NCI-H146 (cell line): ENCODE measurements around the gene PLGLB1.
"Not testable (repeated sequence)": the region's sequence is repeated elsewhere in the genome, so short reads cannot be mapped to it uniquely, and the experiment has no call there.

ENCODE experiments used
- DNase-seq: peaks from one replicate; lab custom pipeline; 2025; lab: John Stamatoyannopoulos, UW

PLGLB1 gene

DNA sequence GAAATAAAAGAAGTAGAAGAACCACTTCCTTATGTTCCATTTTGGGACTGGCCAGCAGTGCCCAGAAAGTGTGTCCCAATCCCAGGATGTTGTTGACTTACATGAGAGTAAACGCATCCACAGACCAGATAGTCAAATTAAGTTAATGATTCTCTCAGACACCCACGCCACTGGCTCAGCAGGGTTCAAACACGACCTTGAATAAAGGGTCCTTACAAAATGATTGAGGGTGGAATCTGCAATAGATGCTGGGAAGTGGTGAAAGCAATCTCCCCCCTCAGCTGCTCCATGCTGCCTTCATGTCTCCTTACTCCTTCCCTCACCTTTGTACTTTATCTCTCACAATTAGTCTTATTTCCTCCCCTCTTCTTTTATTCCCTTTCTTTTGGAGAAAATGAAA is at the start of gene PLGLB1:
TSS of gene PLGLB1 (minus strand) at position 101 of the 400 bp plus-strand sequence. CDS start at position 40, 61 bp downstream.
- DNase-seq = not testable (repeated sequence)

DNA sequence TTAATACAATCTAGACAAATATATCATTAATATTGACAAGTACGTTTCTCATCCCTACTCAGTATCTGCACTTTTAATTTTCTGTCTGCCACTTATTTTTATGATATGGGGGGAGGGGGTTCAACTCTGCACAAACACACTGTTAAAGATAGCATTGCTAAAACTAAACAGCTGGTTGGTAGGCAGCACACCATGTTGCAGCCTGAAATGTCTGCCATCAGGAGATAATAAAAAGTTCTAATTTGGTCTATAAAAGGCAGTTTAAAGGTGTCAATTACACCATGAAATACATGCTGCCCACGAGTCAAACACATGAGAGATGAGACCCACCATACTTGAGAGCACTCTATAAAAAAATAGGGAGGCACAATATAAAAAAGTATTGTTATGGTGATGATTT is 42.7 kb upstream of the PLGLB1 start:
- not testable (repeated sequence) for DNase-seq

DNA sequence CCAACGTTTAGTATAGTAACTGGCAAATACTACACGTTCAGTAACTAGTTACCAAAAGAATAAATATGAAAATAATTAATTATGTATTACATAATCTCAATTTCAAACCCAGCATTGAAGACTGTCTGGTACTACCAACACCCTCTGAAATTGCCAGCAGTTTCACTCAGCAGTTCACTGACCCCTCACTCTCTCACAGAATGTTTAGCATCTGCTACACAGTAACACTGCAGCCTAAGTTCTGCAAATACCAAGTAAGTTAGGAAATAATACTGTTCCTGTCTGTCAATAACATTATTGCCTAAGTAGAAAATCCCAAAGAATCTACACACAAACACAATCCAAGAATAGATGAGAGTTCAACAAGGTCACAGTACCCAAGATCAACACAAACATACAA is 41.8 kb upstream of the PLGLB1 start:
- DNase-seq = not testable (repeated sequence)

DNA sequence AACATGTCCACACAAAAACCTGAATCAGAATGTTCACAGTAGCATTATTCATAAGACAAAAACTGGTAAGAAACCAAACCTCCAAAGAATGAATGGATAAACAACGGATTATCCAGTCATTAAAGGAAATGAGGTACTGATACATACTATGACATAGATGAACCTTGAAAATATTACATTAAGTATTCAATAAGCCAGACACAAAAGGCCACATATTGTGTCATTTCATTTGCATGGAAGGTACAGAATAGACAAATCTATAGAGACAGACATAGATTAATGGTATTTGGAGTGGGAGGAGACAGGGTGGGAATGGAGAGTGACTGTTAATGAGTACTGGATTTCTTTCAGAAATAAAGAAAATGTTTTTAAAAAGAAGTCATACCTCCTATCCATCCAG is 39.9 kb upstream of the PLGLB1 start:
- DNase-seq = not testable (repeated sequence)

DNA sequence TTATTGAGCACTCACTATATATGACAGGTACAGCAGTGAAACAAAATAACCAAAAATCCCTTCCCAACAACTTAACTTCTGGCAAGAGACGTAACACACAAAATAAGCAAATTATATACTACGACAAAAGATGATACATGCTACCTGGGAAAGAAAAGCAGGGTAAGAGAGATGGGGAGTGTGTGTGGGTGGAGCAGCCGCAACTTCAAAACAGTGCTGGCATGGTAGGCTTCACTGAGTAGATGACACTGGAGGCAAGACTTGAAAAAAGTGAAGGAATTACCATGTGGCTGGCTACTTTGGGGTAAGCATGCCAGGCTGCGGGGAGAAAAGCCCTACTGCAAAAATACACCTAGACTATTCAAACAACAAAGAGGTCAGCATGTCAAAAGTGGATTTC is 36.0 kb upstream of the PLGLB1 start:
- not testable (repeated sequence) for DNase-seq

DNA sequence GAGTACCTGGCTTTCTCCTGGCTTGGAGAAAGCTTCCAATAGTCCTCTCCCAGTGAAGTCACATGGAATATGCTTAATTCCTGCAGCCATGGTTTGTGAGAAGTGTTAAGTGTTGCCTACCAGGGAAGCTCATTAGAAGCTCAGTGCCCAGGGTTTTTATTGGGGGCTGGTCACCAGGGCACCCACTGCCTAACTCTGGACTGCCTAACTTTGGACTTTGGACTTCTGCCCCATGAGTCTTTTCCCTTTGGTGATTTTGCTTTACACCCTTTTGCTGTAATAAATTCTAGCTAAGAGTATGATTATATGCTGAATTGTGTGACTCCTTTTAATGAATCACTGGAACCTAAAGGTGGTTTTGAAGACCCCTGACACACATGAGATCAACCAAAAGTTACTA is 35.2 kb upstream of the PLGLB1 start:
- DNase-seq = not testable (repeated sequence)

DNA sequence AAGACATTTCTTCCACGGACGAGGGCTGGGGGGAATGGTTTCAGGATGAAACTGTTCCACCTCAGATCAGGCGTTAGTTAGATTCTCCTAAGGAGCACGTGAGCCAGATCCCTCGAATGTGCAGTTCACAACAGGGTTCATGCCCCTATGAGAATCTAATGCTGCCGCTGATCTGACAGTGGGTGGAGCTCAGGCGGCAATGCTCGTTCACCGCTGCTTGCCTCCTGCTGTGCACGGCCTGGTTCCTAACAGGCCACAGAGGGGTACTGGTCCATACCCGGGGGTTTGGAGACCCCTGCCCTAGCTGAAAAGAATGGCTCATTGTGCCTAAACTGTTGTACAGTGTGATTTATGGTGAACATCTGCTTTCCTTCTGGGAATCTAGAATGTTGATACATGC is 34.8 kb upstream of the PLGLB1 start:
- DNase-seq = not testable (repeated sequence)

DNA sequence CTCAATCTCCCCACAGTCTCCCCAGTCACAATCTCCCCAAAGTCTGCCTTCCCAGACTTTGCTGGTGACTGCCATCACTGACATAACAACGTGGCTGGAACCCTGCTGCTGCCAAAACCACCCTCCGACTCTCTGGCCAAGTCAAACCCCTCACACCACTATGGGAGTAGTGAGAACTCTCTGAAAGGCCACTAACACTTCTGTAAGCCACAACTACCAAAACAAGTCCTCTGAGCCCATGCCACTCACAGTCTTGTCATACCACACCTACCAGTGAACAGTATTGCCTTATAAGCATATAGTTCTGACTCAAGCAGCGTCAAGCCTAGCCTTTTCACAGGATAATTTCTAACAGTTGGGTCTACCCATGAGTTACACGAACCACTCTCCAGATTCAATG is 32.7 kb upstream of the PLGLB1 start:
- not testable (repeated sequence) for DNase-seq

DNA sequence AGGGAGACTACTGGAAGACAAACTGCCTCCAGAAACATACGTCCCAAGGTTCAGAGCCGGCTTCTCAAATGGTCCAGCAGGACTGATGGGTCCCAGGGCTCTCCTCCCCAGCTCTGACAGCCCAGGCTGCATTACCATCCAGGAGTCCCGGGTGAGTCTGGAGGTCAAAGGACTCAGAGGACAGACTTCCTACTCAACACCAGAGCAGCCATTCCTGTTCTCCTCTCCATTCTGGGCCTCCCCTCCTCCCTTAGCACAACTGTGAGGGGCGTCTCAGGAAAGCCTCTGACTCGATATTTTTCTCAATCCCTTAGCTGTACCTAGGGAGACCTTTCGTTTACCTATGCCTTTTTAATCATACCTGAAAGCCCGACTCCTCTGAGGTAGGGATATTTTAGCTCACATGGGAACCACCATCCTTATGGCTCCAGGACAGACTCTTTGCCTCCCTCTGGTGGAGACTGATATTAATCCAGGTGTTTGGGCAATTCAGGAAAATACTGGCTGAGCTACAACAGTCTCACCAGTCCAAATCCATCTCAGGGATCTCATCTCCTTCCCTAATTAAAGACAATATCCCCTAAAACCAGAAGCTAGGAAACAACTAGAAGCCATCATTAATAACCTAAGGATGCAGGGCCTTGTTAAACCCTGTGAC is 19.8 kb upstream of the PLGLB1 start:
- not testable (repeated sequence) for DNase-seq

DNA sequence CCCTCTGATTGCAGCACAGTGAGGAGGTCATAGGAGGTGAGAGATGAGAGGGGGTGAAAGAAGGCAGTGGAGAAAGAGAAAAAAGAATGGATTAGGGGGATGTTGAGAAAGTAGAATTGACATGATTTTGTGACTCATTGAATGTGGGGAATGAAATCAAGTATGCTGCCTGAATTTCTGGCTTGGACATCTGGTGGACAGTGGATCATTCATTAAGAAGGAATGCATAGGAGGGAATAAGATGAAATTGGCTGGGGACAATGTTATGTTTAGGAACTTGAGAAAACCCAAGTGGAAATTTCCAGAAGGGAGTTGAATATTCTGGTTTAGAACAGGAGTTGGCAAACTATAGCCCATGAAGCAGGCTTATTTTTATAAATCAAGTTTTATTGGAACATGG is 7.0 kb upstream of the PLGLB1 start:
- not testable (repeated sequence) for DNase-seq

DNA sequence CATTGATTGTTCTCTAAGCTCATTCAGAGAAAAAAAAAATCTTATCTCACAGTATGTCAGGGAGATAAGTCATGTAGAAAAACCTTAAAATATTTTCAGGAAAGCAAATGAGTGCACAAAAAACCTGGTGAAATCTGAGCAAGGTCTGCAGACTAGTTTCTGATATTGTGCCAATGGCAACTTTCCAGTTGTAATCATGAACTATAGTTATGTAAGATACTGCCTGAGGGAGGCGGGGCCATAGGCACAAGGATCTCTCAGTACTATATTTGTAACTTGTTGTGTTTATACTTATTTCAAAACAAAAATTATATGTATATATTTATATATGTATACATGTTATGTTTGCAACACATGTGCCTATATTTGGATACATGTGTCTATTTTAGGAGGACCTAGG is 5.2 kb upstream of the PLGLB1 start:
- DNase-seq = not testable (repeated sequence)

DNA sequence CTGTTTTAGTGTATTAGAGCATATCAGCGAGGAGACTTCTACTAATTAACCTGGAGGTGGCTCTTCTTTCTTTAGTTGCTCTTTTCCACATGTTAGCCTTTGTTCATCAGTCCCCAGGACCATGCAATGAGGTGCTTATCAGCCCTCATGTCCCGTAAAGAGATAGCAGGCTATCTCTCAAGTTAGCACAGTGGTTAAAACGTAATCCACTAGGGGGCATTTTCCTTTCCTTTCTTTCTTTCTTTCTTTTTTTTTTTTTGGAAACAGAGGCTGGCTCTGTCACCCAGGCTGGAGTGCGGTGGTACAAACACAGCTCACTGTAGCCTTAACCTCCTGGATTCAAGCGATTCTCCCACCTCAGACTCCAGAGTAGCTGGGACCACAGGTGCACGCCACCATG is 4.3 kb upstream of the PLGLB1 start:
- not testable (repeated sequence) for DNase-seq

DNA sequence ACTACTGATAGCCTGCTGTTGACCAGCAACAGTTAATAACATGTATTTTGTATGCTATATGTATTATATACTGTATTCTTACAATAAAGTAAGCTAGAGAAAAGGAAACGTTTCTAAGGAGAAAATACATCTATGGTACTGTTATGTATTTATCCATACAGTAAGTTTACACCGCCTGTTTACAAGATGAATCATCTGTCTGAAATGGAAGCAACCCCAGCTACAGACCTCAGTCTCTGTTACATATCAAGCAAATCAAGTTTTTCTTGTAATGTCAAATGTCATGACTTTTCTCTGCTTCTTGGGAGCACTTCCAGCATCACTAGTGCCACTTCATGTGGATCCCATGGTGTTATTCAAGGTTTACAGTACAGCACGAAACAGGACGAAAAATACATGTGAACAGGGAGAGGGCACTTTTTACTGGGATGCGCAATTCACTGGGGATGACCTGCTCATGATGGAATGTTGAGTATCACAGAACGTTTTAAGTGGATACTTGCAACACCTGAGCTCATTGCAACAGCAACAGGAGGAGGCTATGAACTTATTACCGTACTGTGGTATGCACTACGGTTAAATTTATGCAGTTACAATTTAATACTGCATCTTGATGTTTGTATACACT is 2.5 kb upstream of the PLGLB1 start:
- DNase-seq = not testable (repeated sequence)

DNA sequence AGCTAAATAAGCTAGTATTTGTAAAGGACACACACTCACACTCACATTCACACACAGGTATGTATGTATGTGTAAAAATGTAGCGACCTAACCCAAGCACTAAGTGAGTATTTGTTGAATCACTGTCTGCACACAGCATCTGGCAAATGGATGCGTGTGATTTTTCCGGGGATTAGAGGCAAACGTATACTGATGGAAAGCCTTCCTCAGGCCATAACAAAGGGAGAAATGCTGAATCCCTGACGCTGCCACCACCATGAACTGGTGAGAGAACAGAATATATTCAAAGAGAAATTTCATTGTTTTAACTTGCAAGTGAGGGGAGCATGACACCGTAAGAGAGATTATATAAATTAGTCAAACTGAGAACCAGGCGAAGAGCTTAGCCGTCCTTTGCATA is 601 bp downstream of the PLGLB1 start:
- not testable (repeated sequence) for DNase-seq

DNA sequence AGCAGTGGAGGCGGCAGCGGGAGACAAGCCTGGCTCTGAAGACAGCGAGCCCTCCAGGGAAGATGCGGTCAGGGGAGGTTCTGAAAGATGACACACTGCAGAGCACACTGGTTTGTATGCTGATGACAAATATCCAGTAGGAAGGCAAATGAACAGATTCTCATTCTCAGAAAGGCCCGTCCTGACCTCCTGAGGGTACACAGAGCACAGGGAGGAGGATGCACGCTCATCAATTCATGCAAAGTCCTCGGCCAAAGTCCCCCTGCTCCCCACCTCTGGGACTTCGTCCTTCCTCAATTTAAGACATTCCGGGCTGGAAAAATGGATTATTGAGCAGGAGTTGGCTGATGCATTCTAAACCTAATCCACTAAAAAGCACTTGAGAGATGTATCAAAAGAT is 2.6 kb downstream of the PLGLB1 start:
- not testable (repeated sequence) for DNase-seq

DNA sequence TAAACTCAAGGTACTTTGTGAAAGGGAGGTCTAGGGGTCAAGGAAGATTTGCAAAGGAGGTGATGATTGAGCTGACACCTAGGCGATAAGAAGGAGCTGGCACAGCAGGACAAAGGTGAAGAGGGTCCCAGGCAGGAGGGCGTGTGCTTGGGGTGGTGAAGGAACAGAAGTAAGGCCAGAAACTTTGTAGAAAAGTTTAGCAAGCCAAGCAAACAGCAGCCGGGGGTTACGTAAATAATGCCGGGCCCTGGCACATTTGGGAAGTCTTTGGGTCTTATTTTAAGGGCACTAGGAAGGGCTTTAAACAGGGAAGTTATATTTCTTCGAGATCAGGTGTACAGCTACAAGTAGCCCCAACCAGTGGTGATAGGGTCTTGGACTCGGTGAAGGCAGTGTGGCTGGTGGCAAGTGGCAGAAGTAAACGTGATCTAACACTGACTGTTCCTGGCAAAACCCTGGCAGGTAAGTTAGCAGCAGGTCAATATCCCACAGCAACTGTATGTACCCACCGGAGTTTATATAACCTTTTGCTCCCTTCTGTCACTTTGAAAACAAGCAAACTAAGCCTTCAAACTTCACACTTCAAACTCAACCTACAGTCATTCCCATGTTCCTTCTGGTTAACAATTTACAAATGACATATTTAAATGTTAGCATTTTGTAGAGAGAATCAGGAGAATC is 7.0 kb downstream of the PLGLB1 start:
- not testable (repeated sequence) for DNase-seq

DNA sequence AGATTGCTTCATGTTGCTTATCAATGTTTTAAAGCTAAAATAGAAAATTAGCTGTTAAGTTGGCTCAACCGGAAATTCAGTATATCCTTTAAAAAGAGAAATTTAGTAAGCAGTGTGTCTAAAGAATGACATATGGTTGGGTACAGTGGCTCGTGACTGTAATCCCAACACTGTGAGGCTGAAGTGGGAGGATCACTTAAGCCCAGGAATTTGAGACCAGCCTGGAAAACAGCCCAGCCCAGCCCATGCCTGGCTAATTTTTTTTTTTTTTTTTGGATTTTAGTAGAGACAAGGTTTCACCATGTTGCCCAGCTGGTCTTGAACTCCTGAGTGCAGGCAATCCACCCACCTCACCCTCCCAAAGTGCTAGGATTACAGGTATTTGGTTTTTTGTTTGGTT is 17.2 kb downstream of the PLGLB1 start:
- DNase-seq = not testable (repeated sequence)
